ENCODE measurements around the gene FGFR4.

Gene FGFR4

GRCh38 chr5:177109810-177110209 lies 23.1 kb downstream of the FGFR4 start:
- ATAC-seq (ENCODE audit: insufficient read depth, low read depth), result no peak
- Histone ChIP-seq H3K9ac (ENCODE audit: low read depth, low read length) (no peak overlapping the region), H3K27me3 (ENCODE audit: insufficient read depth, low read length, poor library complexity) (no peaks in the 10 kb centered on the region), H3K79me2 (ENCODE audit: insufficient read depth, low read length) (no peaks in the 10 kb centered on the region), H4K20me1 (ENCODE audit: insufficient read depth, low read length) (no peaks in the 10 kb centered on the region), H2AFZ (ENCODE audit: low read depth, low read length) (no peak overlapping the region), H3K36me3 (ENCODE audit: insufficient read depth, low read length) (no peaks in the 10 kb centered on the region), H3K27ac (ENCODE audit: low read length) (no peak overlapping the region), H3K4me3 (ENCODE audit: low read depth in 1 of 2, low read length in 2 of 2) (no peak overlapping the region), H3K4me1 (ENCODE audit: insufficient read depth, low read length) (peaks cover 7% of the 10 kb centered on the region; the same call in 1 of the 2 replicates), H3K4me2 (ENCODE audit: insufficient read depth, low read length) (no peak overlapping the region), H3K9me3 (ENCODE audit: insufficient read depth, low read length, severe bottlenecking) (no peaks in the 10 kb centered on the region)
- TF ChIP-seq, protein P1, sequence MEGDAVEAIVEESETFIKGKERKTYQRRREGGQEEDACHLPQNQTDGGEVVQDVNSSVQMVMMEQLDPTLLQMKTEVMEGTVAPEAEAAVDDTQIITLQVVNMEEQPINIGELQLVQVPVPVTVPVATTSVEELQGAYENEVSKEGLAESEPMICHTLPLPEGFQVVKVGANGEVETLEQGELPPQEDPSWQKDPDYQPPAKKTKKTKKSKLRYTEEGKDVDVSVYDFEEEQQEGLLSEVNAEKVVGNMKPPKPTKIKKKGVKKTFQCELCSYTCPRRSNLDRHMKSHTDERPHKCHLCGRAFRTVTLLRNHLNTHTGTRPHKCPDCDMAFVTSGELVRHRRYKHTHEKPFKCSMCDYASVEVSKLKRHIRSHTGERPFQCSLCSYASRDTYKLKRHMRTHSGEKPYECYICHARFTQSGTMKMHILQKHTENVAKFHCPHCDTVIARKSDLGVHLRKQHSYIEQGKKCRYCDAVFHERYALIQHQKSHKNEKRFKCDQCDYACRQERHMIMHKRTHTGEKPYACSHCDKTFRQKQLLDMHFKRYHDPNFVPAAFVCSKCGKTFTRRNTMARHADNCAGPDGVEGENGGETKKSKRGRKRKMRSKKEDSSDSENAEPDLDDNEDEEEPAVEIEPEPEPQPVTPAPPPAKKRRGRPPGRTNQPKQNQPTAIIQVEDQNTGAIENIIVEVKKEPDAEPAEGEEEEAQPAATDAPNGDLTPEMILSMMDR (IDR thresholded peaks at IDR 0.05; ENCODE audit: borderline replicate concordance, extremely low read depth, low read length, poor library complexity, severe bottlenecking), result no peak
- TF ChIP-seq EZH2 (IDR thresholded peaks at IDR 0.05; ENCODE audit: borderline replicate concordance, low read depth, low read length, severe bottlenecking), result no peak
- no peak for DNase-seq

DNA sequence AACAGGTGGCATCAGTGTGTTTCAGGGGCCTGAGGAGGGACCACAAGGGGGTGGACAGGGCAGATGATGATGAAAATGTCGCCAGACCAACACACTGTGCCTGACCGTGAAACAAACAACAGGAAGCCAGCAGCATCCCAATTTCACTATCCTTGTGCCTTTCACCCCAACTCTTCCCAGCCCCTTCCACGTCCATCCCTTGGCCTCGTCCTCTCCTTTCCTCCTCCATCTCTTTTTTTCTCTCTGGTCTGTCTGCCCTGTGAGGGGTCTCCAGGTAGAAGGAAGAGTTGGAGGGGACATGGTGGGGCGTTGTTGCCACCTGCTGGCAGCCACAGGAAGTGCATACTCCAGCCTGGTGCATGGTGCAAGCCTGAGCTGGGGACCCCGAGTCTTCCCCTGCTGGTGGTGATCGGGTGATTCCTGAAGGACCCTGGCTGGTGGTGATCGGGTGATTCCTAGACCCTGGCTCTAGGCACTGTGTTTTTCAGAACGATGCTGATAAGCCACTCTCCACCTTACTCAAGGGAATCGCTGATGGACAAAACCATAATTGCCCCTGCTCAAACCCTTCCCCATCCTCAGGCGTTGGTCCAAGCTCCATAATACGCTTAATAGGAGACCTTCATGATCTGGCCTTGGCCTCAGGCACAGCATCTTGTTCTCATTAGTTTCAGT lies 25.1 kb downstream of the FGFR4 start:
- DNase-seq (peak; percentile 74), ATAC-seq (ENCODE audit: insufficient read depth, low read depth) (peak; percentile 84)
- no peaks in the 10 kb centered on the region for H3K27me3 ChIP-seq (ENCODE audit: insufficient read depth, low read length, poor library complexity)
- no peak overlapping the region for H2AFZ ChIP-seq (ENCODE audit: low read depth, low read length)
- H4K20me1 ChIP-seq (ENCODE audit: insufficient read depth, low read length), result no peaks in the 10 kb centered on the region
- no peaks in the 10 kb centered on the region for H3K79me2 ChIP-seq (ENCODE audit: insufficient read depth, low read length)
- no peak overlapping the region for H3K9ac ChIP-seq (ENCODE audit: low read depth, low read length)
- H3K9me3 ChIP-seq (ENCODE audit: insufficient read depth, low read length, severe bottlenecking), result no peaks in the 10 kb centered on the region
- H3K27ac ChIP-seq (ENCODE audit: low read length), result no peak overlapping the region
- no peak for TF ChIP-seq EZH2 (IDR thresholded peaks at IDR 0.05; ENCODE audit: borderline replicate concordance, low read depth, low read length, severe bottlenecking)
- TF ChIP-seq, protein P1 (IDR thresholded peaks at IDR 0.05; ENCODE audit: borderline replicate concordance, extremely low read depth, low read length, poor library complexity, severe bottlenecking), result peak; percentile 98
- no peak overlapping the region for H3K4me2 ChIP-seq (ENCODE audit: insufficient read depth, low read length)
- peaks cover 7% of the 10 kb centered on the region; the same call in 1 of the 2 replicates for H3K4me1 ChIP-seq (ENCODE audit: insufficient read depth, low read length)
- H3K36me3 ChIP-seq (ENCODE audit: insufficient read depth, low read length), result no peaks in the 10 kb centered on the region
- H3K4me3 ChIP-seq (ENCODE audit: low read depth in 1 of 2, low read length in 2 of 2), result no peak overlapping the region

- Histone ChIP-seq H2AFZ (ENCODE audit: low read depth, low read length) (no peak overlapping the region), H3K4me2 (ENCODE audit: insufficient read depth, low read length) (no peak overlapping the region), H3K9ac (ENCODE audit: low read depth, low read length) (no peak overlapping the region), H3K9me3 (ENCODE audit: insufficient read depth, low read length, severe bottlenecking) (no peaks in the 10 kb centered on the region), H3K4me1 (ENCODE audit: insufficient read depth, low read length) (peaks cover 7% of the 10 kb centered on the region; the same call in 1 of the 2 replicates), H3K79me2 (ENCODE audit: insufficient read depth, low read length) (no peaks in the 10 kb centered on the region), H3K27ac (ENCODE audit: low read length) (no peak overlapping the region), H3K27me3 (ENCODE audit: insufficient read depth, low read length, poor library complexity) (no peaks in the 10 kb centered on the region), H3K4me3 (ENCODE audit: low read depth in 1 of 2, low read length in 2 of 2) (no peak overlapping the region), H3K36me3 (ENCODE audit: insufficient read depth, low read length) (no peaks in the 10 kb centered on the region), H4K20me1 (ENCODE audit: insufficient read depth, low read length) (no peaks in the 10 kb centered on the region)
- no peak for TF ChIP-seq EZH2 (IDR thresholded peaks at IDR 0.05; ENCODE audit: borderline replicate concordance, low read depth, low read length, severe bottlenecking)
- TF ChIP-seq, protein P1 (IDR thresholded peaks at IDR 0.05; ENCODE audit: borderline replicate concordance, extremely low read depth, low read length, poor library complexity, severe bottlenecking), result no peak
- DNase-seq (no peak), ATAC-seq (ENCODE audit: insufficient read depth, low read depth) (no peak)
These were observed 26.0 kb downstream of the FGFR4 start for GRCh38 chr5:177112589-177113220.
